KOPT-K1 (cell line): Measurements from ENCODE around the gene KRT5.

ENCODE experiments used
- H3K27ac ChIP-seq: fragments of 200-600 bp; sonication (generic); 2 replicates; pipeline ENCODE4 v1.5.1; 2016; ENCODE audit warnings: antibody characterized with exemption, mild to moderate bottlenecking, low read depth, low read length; ENCODE audit not compliant: poor library complexity, severe bottlenecking
- H3K36me3 ChIP-seq: fragments of 200-600 bp; sonication (generic); 2 replicates; pipeline ENCODE4 v1.5.1; 2017; ENCODE audit warnings: antibody characterized with exemption, mild to moderate bottlenecking, low read length, moderate library complexity; ENCODE audit not compliant: insufficient read depth
- H3K9me3 ChIP-seq: fragments of 200-600 bp; sonication (generic); 2 replicates; pipeline ENCODE4 v1.5.1; 2017; ENCODE audit warnings: antibody characterized with exemption, low read length, mild to moderate bottlenecking; ENCODE audit not compliant: insufficient read depth, poor library complexity, severe bottlenecking

Gene KRT5

GRCh38 chr12:52519826-52520662 is at the start of gene KRT5:
TSS of gene KRT5 (minus strand) at chr12:52520394. CDS start at chr12:52520296, 98 bp downstream.
- H3K36me3 ChIP-seq = no peaks in the 10 kb centered on the region
- H3K27ac ChIP-seq = no peak within 1 kb of the TSS
- H3K9me3 ChIP-seq = no peaks in the 10 kb centered on the region

DNA sequence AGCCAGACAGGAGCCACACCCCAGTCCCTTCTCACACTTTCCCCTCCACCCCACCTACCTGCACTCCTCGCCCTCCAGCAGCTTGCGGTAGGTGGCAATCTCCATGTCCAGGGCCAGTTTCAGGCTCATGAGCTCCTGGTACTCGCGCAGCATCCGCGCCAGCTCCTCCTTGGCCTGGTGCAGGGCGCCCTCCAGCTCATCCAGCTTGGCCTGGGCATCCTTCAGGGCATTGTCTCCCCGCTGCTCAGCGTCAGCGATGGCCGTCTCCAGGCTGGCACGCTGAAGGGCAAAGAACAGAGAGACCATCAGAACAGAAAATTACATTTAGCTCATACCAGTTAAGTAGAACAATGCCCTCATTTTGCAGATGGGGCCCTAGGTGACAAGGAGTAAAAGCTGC is 47.9 kb upstream of the KRT5 start:
- no peak overlapping the region for H3K27ac ChIP-seq
- H3K36me3 ChIP-seq = no peaks in the 10 kb centered on the region
- no peaks in the 10 kb centered on the region for H3K9me3 ChIP-seq

GRCh38 chr12:52566847-52567291 is 46.7 kb upstream of the KRT5 start:
- Histone ChIP-seq H3K36me3 (no peaks in the 10 kb centered on the region), H3K9me3 (no peaks in the 10 kb centered on the region), H3K27ac (no peak overlapping the region)

DNA sequence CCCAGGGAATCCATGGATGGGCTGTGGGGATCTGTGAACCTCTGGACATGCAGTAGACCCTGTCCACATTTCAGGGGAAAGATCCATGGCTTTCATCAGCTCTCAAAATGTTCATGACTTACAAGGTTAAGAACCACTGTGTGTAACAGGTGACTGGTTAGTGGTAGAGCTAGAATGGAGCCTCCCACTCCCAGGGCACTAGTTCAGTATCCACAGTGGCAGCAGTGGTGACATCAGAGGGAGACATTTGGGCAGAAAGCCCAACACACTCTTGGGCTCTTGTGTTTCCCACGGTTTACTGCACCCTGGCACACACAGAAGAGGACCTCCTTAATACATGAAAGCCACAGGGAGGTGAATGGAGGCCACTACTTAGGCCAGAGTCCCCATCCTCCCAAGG is 44.4 kb upstream of the KRT5 start:
- H3K27ac ChIP-seq = no peak overlapping the region
- no peaks in the 10 kb centered on the region for H3K36me3 ChIP-seq
- H3K9me3 ChIP-seq = no peaks in the 10 kb centered on the region

DNA sequence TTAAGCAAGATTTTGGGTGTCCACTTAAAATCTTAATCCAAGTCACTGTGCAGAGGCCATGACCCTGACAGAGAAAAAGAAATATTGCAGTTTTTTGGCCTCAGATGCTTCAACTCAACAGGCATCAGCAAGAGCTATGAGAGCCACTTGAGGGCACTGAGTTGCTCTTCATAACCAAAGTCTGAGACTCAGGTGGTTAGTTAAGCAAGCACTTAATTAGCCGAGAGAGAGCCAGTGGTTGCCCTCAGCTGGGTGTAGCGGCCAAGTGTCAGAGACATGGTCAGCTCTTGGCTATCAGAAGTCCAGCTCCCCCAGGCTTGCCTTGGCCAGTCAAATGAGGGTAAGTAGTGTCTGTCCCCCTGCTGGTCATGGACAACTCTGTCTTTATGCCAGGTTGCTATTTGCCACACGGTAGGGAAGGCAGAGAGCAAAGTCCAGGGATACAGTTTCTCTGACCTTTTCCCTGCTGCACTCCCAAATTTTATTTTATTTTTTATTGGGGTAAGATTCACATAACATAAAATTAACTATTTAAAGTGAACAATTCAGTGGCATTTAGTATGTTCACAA is 41.8 kb upstream of the KRT5 start:
- H3K9me3 ChIP-seq = no peaks in the 10 kb centered on the region
- H3K27ac ChIP-seq = no peak overlapping the region
- no peaks in the 10 kb centered on the region for H3K36me3 ChIP-seq

GRCh38 chr12:52559979-52560378 is 39.8 kb upstream of the KRT5 start:
- no peak overlapping the region for H3K27ac ChIP-seq
- no peaks in the 10 kb centered on the region for H3K36me3 ChIP-seq
- no peaks in the 10 kb centered on the region for H3K9me3 ChIP-seq

GRCh38 chr12:52558781-52559445 is 38.7 kb upstream of the KRT5 start:
- Histone ChIP-seq H3K36me3 (no peaks in the 10 kb centered on the region), H3K9me3 (no peaks in the 10 kb centered on the region), H3K27ac (no peak overlapping the region)

DNA sequence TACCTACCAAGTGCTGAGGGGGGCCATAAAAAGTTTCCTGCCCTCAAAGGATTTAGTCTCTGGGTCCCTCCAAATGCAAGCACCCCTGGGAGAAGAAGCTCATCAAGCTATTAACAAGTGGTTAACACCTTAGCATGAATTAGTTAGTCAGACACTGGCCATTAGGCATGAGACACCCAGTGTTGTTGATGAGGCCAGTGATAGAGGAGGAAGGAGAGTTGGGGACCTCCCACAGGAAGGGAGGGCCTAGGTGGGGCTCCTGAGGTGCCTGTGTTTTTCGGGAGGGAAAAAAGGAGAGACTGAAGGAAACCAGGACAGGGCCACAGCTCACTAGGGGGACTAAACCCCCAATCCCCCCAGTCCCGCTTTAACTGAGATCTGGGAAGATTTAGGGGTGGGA is 37.3 kb upstream of the KRT5 start:
- Histone ChIP-seq H3K27ac (no peak overlapping the region), H3K36me3 (no peaks in the 10 kb centered on the region), H3K9me3 (no peaks in the 10 kb centered on the region)

GRCh38 chr12:52555577-52555976 is 35.4 kb upstream of the KRT5 start:
- Histone ChIP-seq H3K36me3 (no peaks in the 10 kb centered on the region), H3K27ac (no peak overlapping the region), H3K9me3 (no peaks in the 10 kb centered on the region)

DNA sequence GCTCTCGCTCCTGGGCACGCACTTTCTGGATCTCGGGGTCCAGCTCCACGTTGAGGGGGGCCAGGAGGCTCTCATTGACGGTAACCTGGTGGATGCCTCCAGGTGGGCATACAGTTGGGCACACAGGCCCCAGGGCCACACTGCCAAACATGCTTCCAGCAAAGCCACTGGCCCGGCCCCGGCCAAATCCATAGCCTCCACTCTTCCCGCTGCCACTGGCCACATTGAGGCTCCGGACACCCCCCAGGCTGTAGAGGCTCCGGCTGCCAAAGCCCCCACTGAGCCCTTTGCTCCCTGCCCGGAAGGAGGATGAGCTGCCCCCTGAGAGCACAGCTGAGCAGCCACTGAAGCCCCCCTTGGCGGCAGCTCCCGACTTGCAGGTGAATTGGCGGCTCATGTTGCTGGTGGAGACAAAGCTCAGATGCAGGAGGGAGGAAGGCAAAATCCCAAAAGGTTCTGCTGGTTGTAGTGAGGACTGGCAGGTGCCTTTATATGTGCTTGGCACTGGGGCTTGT is 32.5 kb upstream of the KRT5 start, which contains the start of gene KRT71:
Gene KRT71, minus strand, starts transcription at position 465 of the 515 bp plus-strand sequence. Its CDS starts 68 bp downstream, at position 397.
- Histone ChIP-seq H3K27ac (no peak within 1 kb of the TSS), H3K9me3 (no peaks in the 10 kb centered on the region), H3K36me3 (no peaks in the 10 kb centered on the region)

- Histone ChIP-seq H3K9me3 (no peaks in the 10 kb centered on the region), H3K27ac (no peak overlapping the region), H3K36me3 (no peaks in the 10 kb centered on the region)
Measured at GRCh38 chr12:52552055-52552454, 31.9 kb upstream of the KRT5 start.

GRCh38 chr12:52551216-52551865 is 31.1 kb upstream of the KRT5 start:
- no peaks in the 10 kb centered on the region for H3K9me3 ChIP-seq
- no peak overlapping the region for H3K27ac ChIP-seq
- no peaks in the 10 kb centered on the region for H3K36me3 ChIP-seq

- H3K9me3 ChIP-seq = no peaks in the 10 kb centered on the region
Measured at GRCh38 chr12:52546126-52546525, 25.9 kb upstream of the KRT5 start.

DNA sequence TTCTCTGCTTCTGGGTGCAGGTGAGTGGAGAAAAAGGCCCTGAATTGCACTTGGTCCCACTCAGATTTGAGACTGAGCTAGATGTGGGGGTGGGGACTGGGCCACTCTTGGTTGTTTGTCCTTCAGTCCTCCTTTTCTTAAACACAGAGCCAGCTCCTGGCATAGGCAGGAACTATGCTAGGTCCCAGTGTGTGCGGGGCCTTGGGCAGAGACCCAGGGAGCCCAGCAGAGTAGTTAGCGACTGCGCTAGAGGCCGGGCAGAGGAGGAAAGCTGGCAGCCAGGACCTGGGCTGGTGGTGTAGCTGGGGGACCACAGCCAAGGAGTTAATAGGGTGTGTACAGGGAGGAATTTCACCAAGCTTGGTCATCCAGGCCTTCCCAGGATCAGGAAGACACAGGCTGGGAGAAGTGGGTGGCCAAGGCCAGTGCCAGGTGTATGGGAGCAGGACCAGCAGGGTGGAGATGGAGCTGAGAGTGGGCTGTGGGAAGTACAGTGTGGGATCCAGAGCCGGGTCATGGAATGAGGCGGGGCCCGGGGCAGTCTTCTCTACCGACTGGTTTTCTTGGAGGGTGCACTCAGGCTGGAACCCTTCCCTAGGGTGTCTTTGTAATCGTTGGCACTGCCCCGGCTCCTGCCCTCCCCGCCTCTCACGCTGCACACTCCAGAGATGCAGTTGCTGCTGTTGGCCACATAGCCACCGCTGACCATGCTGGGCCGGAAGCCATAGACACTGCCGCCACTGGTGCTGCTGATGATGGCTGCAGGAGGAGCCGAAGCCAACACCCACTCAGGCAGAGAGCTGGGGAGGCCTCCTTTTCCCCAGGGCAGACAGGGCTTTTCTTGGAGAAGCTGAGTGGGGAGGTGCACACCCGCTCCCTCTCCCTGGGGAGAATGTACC is 24.0 kb upstream of the KRT5 start:
- H3K9me3 ChIP-seq = no peaks in the 10 kb centered on the region
- H3K36me3 ChIP-seq = no peaks in the 10 kb centered on the region
- H3K27ac ChIP-seq = no peak overlapping the region

More at GRCh38 chr12:52546126-52546525, 25.9 kb upstream of the KRT5 start:
- Histone ChIP-seq H3K36me3 (no peaks in the 10 kb centered on the region), H3K27ac (no peak overlapping the region)
